ENCODE data around the gene VPS13D.
"Not testable (repeated sequence)": the region's sequence is repeated elsewhere in the genome, so short reads cannot be mapped to it uniquely, and the experiment has no call there.

Gene VPS13D

DNA sequence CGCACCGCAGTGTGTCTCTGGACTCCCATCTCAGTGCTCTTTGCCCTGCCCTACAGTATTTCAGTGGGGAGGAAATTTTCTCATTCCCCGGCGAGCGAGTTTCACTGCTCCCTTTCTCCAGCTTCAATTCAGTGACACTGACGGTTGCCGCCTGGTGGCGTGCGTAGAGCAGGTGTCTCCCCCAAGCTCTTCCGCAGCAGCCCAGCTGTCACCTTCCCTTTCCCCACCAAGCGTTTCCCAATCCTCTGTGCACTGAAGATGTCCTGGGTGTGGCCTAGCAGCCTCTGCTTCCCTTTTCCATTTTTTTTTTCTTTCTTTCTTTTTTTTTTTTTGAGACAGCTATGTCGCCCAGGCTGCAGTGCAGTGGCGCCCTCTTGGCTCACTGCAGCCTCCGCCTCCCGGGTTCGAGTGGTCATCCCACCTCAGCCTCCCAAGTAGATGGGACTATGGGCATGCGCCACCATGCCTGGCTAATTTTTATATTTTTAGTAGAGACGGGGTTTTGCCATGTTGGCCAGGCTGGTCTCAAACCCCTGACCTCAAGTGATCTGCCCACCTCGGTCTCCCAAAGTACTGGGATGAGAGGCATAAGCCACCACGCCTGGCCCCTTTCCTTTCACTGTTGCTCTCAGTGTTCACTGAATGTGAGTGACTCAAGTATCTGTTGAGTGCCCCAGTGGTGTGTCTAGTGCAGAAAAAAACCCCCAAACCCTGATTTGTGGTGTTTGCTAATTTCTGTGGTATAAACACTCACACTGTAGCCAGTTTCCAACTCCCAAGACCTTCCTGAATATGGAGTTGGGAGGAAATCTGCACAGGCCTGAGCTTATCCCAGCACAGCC lies 33.0 kb upstream of the VPS13D start:
- DNase-seq: no peak

- DNase-seq: no peak
Measured at GRCh38 chr1:12197483-12197880, 32.3 kb upstream of the VPS13D start.

DNA sequence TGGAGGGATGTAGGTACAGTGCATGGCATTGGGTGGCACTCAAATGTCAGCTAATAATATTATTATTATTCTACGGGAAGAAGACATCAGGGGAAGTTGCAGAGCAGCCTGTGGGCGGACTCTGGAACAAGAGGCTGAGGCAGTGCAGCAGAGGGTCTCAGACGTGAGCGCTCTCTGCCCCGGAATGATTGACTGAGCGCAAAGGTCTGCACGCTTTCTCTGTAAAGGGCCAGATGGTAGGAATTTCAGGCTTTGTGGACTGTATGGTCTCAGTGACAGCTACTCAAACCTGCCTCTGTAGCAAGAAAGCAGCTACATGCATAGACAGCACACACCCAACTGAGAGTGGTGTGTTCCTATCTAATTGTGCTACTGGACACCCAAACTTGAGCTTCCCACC lies 29.6 kb upstream of the VPS13D start:
- DNase-seq: no peak

- DNase-seq: no peak
Measured at GRCh38 chr1:12201352-12202189, 28.3 kb upstream of the VPS13D start.

- no peak for DNase-seq
Measured at GRCh38 chr1:12202190-12202497, 27.7 kb upstream of the VPS13D start.

DNA sequence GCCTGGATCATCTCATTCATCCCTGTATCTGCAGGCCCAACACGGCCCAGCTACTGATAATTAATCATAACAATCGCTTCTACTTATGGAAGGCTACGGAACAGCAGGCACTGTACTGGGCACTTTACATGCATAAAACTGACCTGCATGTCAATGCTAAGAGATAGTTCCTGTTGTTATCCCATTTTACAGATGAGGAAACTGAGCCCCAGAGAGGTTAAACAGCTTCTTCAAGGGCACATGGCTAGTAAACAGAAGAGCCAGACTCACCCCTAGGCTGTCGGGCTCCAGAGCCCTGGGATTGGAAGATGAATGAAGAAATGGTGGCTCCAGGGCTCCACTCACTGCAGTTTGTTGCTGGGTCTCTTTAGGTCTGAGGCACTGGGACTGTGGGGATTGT lies 27.3 kb upstream of the VPS13D start:
- DNase-seq: no peak

DNA sequence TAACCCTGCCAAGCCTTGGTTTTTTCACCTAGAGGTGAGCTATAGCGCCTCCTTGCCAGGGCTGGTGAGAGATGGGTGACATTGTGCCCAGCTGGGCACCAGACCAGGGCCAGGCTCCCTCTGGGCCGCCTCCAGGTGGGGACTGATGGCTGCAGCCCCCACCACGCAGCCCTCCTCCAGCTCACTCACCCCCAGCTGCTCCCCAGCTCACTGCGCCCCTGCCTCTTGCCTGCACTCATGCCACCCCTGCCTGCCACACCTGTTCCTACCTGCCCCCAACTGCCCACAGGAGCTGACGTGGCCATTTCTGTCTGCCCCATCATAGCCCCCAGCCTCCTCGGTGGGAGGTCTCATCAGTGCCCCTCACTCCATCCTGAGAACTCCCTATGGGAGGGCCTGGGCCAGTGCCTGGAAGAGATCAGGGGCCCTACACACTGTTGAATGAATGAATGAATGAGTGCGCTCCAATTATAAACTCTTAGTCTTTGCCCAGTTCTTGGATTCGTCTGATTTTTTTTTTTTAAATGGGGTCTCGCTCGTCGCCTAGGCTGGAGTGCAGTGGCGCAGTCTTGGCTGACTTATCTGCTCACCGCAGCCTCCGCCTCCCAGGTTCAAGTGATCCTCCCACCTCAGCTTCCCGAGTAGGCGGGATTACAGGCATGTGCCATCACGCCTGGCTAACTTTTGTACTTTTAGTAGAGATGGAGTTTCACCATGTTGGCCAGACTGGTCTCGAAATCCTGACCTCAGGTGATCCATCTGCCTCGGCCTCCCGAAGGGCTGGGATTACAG lies 26.4 kb upstream of the VPS13D start:
- DNase-seq: no peak

DNA sequence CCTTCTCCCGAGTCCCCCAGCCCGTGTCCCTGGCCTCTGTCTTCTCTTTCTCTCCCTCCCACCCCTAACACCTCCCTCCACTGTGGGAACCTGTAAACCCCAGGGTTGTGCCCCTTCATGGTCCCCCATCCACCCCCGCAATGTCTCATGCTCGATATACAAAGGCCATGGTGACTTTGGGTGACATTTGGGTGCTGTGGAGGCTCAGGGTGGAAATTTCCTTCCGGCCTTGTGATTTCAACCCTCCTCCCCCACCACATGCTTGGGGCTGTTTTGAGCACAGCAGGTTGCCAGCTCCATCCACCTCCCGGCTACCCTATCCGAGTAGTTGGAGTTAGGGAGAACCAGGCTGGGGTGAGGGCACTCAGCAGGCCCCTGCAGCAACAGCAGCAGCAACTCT lies 25.7 kb upstream of the VPS13D start:
- DNase-seq: no peak

GRCh38 chr1:12204754-12205658 lies 24.8 kb upstream of the VPS13D start:
- DNase-seq: no peak

- DNase-seq: no peak
Measured at GRCh38 chr1:12206238-12206637, 23.6 kb upstream of the VPS13D start.

- no peak for DNase-seq
Measured at GRCh38 chr1:12206792-12207424, 22.9 kb upstream of the VPS13D start.

DNA sequence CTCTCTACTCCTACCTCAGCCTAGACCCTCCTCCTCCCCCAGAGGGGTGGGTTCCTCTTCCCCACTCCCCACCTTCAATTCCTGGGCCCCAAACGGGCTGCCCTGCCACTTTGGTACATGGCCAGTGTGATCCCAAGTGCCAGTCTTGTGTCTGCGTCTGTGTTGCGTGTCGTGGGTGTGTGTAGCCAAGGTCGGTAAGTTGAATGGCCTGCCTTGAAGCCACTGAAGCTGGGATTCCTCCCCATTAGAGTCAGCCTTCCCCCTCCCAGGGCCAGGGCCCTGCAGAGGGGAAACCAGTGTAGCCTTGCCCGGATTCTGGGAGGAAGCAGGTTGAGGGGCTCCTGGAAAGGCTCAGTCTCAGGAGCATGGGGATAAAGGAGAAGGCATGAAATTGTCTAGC lies 21.6 kb upstream of the VPS13D start:
- no peak for DNase-seq

DNA sequence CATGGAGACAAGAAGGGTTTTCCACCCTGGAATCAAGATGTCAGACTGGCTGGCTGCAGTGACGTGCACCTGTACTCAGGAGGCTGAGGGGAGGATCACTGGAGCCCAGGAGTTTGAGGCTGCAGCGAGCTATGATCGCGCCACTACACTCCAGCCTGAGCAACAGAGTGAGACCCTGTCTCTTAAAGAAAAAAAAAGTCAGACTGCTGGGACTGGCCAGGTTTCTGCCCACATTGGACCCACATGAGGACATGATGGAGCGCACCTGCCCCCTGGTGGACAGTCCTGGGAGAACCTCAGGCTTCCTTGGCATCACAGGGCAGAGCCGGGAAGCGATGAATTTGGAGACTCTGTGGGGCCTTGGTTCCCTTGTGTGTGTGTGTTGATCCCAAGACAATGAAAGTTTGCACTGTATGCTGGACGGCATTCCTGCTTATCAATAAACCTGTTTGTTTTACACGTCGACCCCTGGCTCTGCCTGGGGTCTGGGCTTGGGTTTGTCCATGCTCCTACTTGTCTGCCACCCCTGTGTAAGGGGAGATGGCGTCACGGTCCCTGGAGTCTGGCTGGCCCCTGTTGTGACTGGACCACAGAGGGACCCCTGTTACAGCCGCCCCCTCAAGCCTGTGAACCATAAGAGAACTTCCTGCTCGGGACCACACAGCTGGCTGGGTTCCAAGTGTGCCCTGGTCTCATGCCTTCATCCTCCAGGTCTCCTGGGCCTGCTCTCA lies 20.9 kb upstream of the VPS13D start:
- peak; percentile 87 for DNase-seq

DNA sequence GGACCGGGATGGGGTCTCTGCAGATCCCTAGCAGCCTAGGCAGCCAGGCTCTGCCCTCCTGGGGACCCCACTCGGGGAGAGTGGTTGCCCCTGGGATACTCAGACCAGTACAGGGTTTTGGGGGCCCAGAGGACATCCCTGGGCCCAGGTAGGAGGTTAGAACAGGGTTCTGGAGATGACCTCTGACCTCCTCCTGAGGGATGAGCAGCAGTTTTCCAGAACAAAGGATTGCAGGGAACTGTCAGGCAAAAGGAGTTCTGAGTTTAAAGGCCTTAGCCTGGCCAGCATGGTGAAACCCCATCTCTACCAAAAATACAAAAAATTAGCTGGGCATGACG lies 20.4 kb upstream of the VPS13D start:
- DNase-seq: no peak

- DNase-seq: no peak
Measured at GRCh38 chr1:12215118-12215961, 14.5 kb upstream of the VPS13D start.

- no peak for DNase-seq
Measured at GRCh38 chr1:12219800-12220199, 10.0 kb upstream of the VPS13D start.

- DNase-seq: no peak
Measured at GRCh38 chr1:12220890-12221289, 8.9 kb upstream of the VPS13D start.

DNA sequence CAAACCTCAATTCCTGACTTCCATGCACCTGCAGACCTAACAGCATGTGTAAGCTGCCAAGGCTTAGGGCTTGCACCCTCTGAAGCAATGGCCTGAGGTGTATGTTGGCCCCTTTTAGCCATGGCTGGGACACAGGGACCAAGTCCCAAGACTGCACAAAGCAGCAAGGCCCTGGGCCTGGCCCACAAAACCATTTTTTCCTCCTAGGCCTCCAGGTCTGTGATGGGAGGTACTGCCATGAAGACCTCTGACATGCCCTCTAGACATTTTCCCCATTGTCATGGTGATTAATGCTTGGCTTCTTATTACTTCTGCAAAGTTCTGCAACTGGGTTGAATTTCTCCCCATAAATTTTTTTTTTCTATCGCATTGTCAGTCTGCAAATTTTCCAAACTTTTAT lies 7.1 kb upstream of the VPS13D start:
- DNase-seq: not testable (repeated sequence)

DNA sequence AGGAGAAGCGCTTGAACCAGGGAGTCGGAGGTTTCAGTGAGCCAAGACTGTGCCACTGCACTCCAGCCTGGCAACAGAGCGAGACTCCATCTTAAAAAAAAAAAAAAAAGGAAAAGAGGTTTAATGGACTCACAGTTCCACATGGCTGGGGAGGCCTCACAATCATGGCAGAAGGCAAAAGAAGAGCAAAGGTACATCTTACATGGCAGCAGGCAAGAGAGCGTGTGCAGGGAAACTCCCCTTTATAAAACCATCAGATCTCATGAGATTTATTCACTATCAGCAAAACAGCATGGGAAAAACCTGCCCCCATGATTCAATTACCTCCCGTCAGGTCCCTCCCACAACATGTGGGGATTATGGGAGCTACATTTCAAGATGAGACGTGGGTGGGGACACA lies 5.7 kb upstream of the VPS13D start:
- not testable (repeated sequence) for DNase-seq

DNA sequence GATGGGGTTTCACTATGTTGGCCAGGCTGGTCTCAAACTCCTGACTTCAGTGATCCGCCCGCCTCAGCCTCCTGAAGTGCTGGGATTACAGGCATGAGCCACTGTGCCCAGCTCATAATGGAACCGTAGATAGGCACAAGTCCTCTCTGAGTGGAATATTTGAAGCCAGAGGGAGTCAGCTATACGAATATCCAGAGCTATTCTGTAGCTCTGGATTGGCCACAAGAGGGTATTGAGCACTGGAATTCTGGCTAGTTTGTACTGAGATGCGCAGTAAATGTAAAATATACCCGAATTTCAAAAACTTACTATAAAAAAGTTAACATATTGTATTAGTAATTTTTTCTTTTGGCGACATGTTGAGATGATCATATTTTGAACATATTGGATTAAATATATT lies 851 bp upstream of the VPS13D start:
- DNase-seq: no peak

Data from left hindlimb (tissue), 1 donor.